IMR-90 (cell line): Measurements from ENCODE around the gene PLCB2. TPM values are rescaled to one million over a fixed set of nuclear protein-coding genes. Genes with fewer than 3 reads are reported as not detected.
A peak's percentile ranks its signal among the peaks of the same experiment; 100 is the strongest.

Experiments
- ATAC-seq: fragments of 200-7000 bp; cut with Tn5 transposase; 2 replicates; pipeline ENCODE4 v1.9.1; 2020; ENCODE audit warnings: low read depth, mild to moderate bottlenecking, moderate library complexity
- BruUV-seq: library from RNA; stranded (reverse); fragments of 400-500 nt; replicated peaks from 2 replicates; lab custom pipeline; 2021; lab: Mats Ljungman, UMichigan
- CTCF ChIA-PET: fragments of 300-600 bp; formaldehyde crosslinking; extraction: SDS; loops from one replicate; lab custom pipeline; 2021; ENCODE audit warnings: antibody characterized with exemption; lab: Yijun Ruan, JAX
- POLR2A ChIA-PET: fragments of 300-600 bp; sonication (Branson Sonifier 250); formaldehyde crosslinking; loops from one replicate; lab custom pipeline; 2022; ENCODE audit warnings: antibody characterized with exemption; ENCODE audit not compliant: unreplicated experiment; lab: Charles Lee
- DNase-seq: peaks from one replicate; pipeline ENCODE4 v3.0.0; 2013
- H2AFZ ChIP-seq: replicated peaks from 2 replicates; pipeline ENCODE3; 2013; ENCODE audit warnings: low read length, mild to moderate bottlenecking; ENCODE audit not compliant: poor library complexity
- H2AK5ac ChIP-seq: 2 replicates; pipeline ENCODE4 v1.6.1; 2013; ENCODE audit warnings: low read depth, low read length, inconsistent platforms
- H2AK9ac ChIP-seq: replicated peaks from 2 replicates; pipeline ENCODE3; 2013; ENCODE audit warnings: mild to moderate bottlenecking, low read depth, low read length, moderate library complexity; ENCODE audit not compliant: poor library complexity
- H2BK120ac ChIP-seq: 2 replicates; pipeline ENCODE4 v1.6.1; 2013; ENCODE audit warnings: low read depth, low read length, inconsistent platforms
- H2BK15ac ChIP-seq: 3 replicates; pipeline ENCODE4 v1.6.1; 2013; ENCODE audit warnings: low read depth, low read length, inconsistent platforms
- H2BK20ac ChIP-seq: 2 replicates; pipeline ENCODE4 v1.6.1; 2013; ENCODE audit warnings: low read depth, mild to moderate bottlenecking, inconsistent platforms, low read length, moderate library complexity
- H2BK5ac ChIP-seq: 2 replicates; pipeline ENCODE4 v1.6.1; 2013; ENCODE audit warnings: mild to moderate bottlenecking, low read depth, low read length, inconsistent platforms; ENCODE audit not compliant: poor library complexity, severe bottlenecking
- H3K14ac ChIP-seq: replicated peaks from 2 replicates; pipeline ENCODE4 v1.6.1; 2013; ENCODE audit warnings: low read depth, low read length, inconsistent platforms
- H3K18ac ChIP-seq: 2 replicates; pipeline ENCODE4 v1.6.1; 2013; ENCODE audit warnings: low read depth, low read length, control low read depth
- H3K23ac ChIP-seq: 2 replicates; pipeline ENCODE4 v1.6.1; 2013; ENCODE audit warnings: low read depth, low read length, inconsistent platforms
- H3K27ac ChIP-seq: 2 replicates; pipeline ENCODE4 v1.5.1; 2013; ENCODE audit warnings: mild to moderate bottlenecking, control low read depth, low read length; ENCODE audit not compliant: insufficient read depth
- H3K27me3 ChIP-seq: 2 replicates; pipeline ENCODE4 v1.6.1; 2013; ENCODE audit warnings: low read length; ENCODE audit not compliant: control insufficient read depth, insufficient read depth
- H3K36me3 ChIP-seq: 2 replicates; pipeline ENCODE4 v1.6.1; 2013; ENCODE audit warnings: low read length, mixed read lengths; ENCODE audit not compliant: control insufficient read depth, insufficient read depth
- H3K4ac ChIP-seq: 2 replicates; pipeline ENCODE4 v1.6.1; 2013; ENCODE audit warnings: low read depth, low read length, inconsistent platforms
- H3K4me1 ChIP-seq: 2 replicates; pipeline ENCODE4 v1.6.1; 2013; ENCODE audit warnings: low read length, mixed read lengths; ENCODE audit not compliant: control insufficient read depth, insufficient read depth
- H3K4me2 ChIP-seq: 2 replicates; pipeline ENCODE4 v1.6.1; 2013; ENCODE audit warnings: low read depth, mild to moderate bottlenecking, control low read depth, low read length, moderate library complexity
- H3K4me3 ChIP-seq: 2 replicates; pipeline ENCODE4 v1.5.1; 2013; ENCODE audit warnings: low read depth, mild to moderate bottlenecking, control low read depth, low read length, moderate library complexity; ENCODE audit not compliant: insufficient read depth
- H3K56ac ChIP-seq: 2 replicates; pipeline ENCODE4 v1.6.1; 2013; ENCODE audit warnings: low read length, inconsistent platforms; ENCODE audit not compliant: insufficient read depth; ENCODE audit errors: extremely low read depth
- H3K79me1 ChIP-seq, 2 experiments: 2 replicates each; pipeline ENCODE4 v1.6.1; 2013; ENCODE audit warnings: low read length in 2 of 2, inconsistent platforms in 1 of 2, low read depth in 1 of 2
- H3K9ac ChIP-seq: 2 replicates; pipeline ENCODE4 v1.6.1; 2013; ENCODE audit warnings: low read depth, low read length, control low read depth
- H3K9me1 ChIP-seq: 2 replicates; pipeline ENCODE4 v1.6.1; 2013; ENCODE audit warnings: low read length, inconsistent platforms; ENCODE audit not compliant: insufficient read depth
- H3K9me3 ChIP-seq: 2 replicates; pipeline ENCODE4 v1.6.1; 2013; ENCODE audit warnings: low read length; ENCODE audit not compliant: control insufficient read depth, insufficient read depth
- H4K20me1 ChIP-seq: 2 replicates; pipeline ENCODE4 v1.6.1; 2013; ENCODE audit warnings: low read length, inconsistent platforms; ENCODE audit not compliant: insufficient read depth
- H4K5ac ChIP-seq: 2 replicates; pipeline ENCODE4 v1.6.1; 2013; ENCODE audit warnings: mild to moderate bottlenecking, low read depth, low read length, control low read depth
- H4K8ac ChIP-seq, 2 experiments: 2 replicates each; pipeline ENCODE4 v1.6.1; 2013; ENCODE audit warnings: low read depth in 2 of 2, low read length in 2 of 2, control low read depth in 1 of 2, inconsistent platforms in 1 of 2
- H4K91ac ChIP-seq: 2 replicates; pipeline ENCODE4 v1.6.1; 2013; ENCODE audit warnings: low read depth, low read length, inconsistent platforms; ENCODE audit not compliant: insufficient read depth
- CTCF ChIP-seq: conservative IDR thresholded peaks from 2 replicates; pipeline ENCODE4 v1.5.1; 2012; ENCODE audit warnings: mild to moderate bottlenecking, low read depth, low read length, improper control_type of control experiment
- FOS ChIP-seq: fragments of 150-350 bp; IDR thresholded peaks from 2 replicates; pipeline ENCODE4 v1.6.1; 2016; ENCODE audit warnings: low read depth, low read length
- WGBS, 2 experiments: methylation state at CpG; one replicate each; pipeline versions ENCODE4 v1.1.5 to v1.1.7; 2013; ENCODE audit warnings: missing lambda C conversion rate in 2 of 2; ENCODE audit not compliant: insufficient read length in 1 of 2; ENCODE audit errors: extremely low coverage in 2 of 2; 5-methylcytosine and 5-hydroxymethylcytosine counted together
- dilution Hi-C: fragments of 300-500 bp; cut with HindIII; formaldehyde crosslinking; loops from one replicate; pipeline ENCODE4 v1.14.3; 2018; ENCODE audit warnings: low sequenced_read_pairs; ENCODE audit not compliant: unreplicated experiment
- in situ Hi-C: fragments of 300-500 bp; cut with MboI; formaldehyde crosslinking; loops from 3 replicates; pipeline ENCODE4 v1.14.3; 2019; ENCODE audit warnings: low sequenced_read_pairs, inconsistent platforms, mixed read lengths
- intact Hi-C: fragments of 100-400 bp; cut with micrococcal nuclease; formaldehyde crosslinking; loops from 2 replicates; pipeline ENCODE4 v1.10.0; 2022
- polyA plus RNA-seq, 3 experiments: library from polyadenylated mRNA; depleted of rRNA; stranded (reverse); fragments of >200 nt; gene quantifications; 2 replicates each; pipeline ENCODE4 v1.2.3, GENCODE V29; 2012; ENCODE audit warnings: low replicate concordance in 1 of 3
- total RNA-seq: library from RNA; depleted of rRNA; stranded (reverse); fragments of >200 nt; gene quantifications from 2 replicates; pipeline ENCODE4 v1.2.3, GENCODE V29; 2012

The PLCB2 gene
- total and polyA plus RNA-seq, 2 of the 4 experiments (the other 2 are of a cell fraction), result 0.18 to 1.4 TPM

DNA sequence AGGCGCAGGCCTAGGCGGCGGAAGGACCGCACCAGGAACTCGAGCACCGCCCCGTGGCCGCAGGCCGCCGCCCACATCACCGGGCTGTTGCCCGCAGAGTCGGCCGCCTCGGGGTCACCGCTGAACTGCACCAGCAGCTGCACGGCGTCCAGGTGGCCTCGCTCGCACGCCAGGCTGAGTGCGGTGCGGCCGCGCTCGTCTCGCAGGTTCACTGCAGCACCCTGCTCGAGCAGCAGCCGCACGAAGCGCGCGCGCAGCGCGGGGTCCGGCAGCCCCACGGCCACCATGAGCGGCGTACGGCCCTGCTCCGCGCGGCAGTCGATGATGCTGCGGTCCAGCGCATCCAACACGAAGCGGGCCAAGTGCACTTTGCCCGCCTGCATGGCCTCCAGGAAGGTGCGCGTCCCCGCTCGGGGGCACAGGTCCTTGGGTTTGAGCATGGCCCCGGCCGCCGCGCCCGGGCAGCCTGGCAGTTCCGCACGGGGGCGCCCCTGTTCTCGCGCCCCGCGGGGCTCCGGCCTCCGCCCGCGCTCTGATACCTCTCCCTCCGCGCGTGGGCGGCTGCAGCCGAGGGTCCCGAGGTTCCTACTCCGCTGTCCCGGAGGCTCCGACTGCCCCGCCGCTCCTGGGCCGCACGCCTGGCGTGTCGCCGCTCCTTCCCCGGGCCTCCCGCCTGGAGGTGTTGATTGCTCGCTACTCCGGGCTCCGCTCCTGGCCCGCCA lies 25.4 kb downstream of the PLCB2 start:
- H3K4me1 ChIP-seq, result peaks cover 9% of the 10 kb centered on the region
- ATAC-seq (peak; percentile 35), DNase-seq (no peak)
- no peak overlapping the region for H2BK120ac ChIP-seq
- peak overlapping the region; percentile 91 for H3K4me2 ChIP-seq
- no peak overlapping the region for H4K8ac ChIP-seq
- no peaks in the 10 kb centered on the region for H3K9me3 ChIP-seq
- no peaks in the 10 kb centered on the region for H4K20me1 ChIP-seq
- H2BK15ac ChIP-seq, result no peak overlapping the region
- no peak overlapping the region for H3K56ac ChIP-seq
- no peak overlapping the region for H3K9ac ChIP-seq
- H2BK20ac ChIP-seq, result no peak overlapping the region
- ChIA-PET POLR2A (interaction anchor here (0.7 kb wide), 1 partner anchor 72 kb away, joined by 4 read pairs; no protein-coding TSS in a partner anchor), CTCF (no interaction called here)
- no peak overlapping the region for H2AK5ac ChIP-seq
- no peak overlapping the region for H2AK9ac ChIP-seq
- H3K23ac ChIP-seq, result no peak overlapping the region
- WGBS, 2 experiments, result 0% methylated on average over 13 of the region's 92 CpGs; no CpG with 5 or more reads in 1 of the 2 experiments
- H4K91ac ChIP-seq, result no peak overlapping the region
- H3K79me1 ChIP-seq, result no peaks in the 10 kb centered on the region
- H3K14ac ChIP-seq, result no peak overlapping the region
- no peak overlapping the region for H3K18ac ChIP-seq
- H2AFZ ChIP-seq, result peak overlapping the region; percentile 86
- intact Hi-C loops (no loop called here), dilution Hi-C loops (no loop called here), in situ Hi-C loops (no loop called here)
- no peaks in the 10 kb centered on the region for H3K9me1 ChIP-seq
- H4K5ac ChIP-seq, result no peak overlapping the region
- no peak overlapping the region for H2BK5ac ChIP-seq
- H3K27me3 ChIP-seq, result peaks cover 73% of the 10 kb centered on the region
- no TSS peak for BruUV-seq
- H3K4ac ChIP-seq, result no peak overlapping the region
- no peaks in the 10 kb centered on the region for H3K36me3 ChIP-seq
- TF ChIP-seq FOS (no peak), CTCF (peak; percentile 37; the same call in 1 of the 2 replicates)
- no peak overlapping the region for H3K27ac ChIP-seq
- H3K4me3 ChIP-seq, result peak overlapping the region; percentile 47
